PFSK-1 (cell line): ENCODE measurements around the gene GPR142.

ENCODE experiments used
- POLR2AphosphoS5 ChIP-seq: IDR thresholded peaks from 2 replicates; pipeline ENCODE4 v1.6.1; 2012; ENCODE audit warnings: low read depth, mild to moderate bottlenecking, control low read depth, low read length, moderate library complexity
- REST ChIP-seq, 2 experiments: IDR thresholded peaks; 2 replicates each; pipeline versions ENCODE4 v1.6.1 to v1.8.0; 2011 to 2012; ENCODE audit warnings: low read depth in 2 of 2, low read length in 2 of 2, control low read depth in 1 of 2, inconsistent platforms in 1 of 2, mild to moderate bottlenecking in 1 of 2, moderate library complexity in 1 of 2; ENCODE audit not compliant: insufficient read depth in 1 of 2
- TAF1 ChIP-seq: IDR thresholded peaks from 2 replicates; pipeline ENCODE4 v1.6.1; 2012; ENCODE audit warnings: low read length, control low read depth, borderline replicate concordance; ENCODE audit not compliant: insufficient read depth

- no peak for TF ChIP-seq TAF1
- TF ChIP-seq POLR2AphosphoS5 = no peak
- no peak for TF ChIP-seq REST (IDR thresholded peaks at IDR 0.05; ENCODE audit: insufficient read depth in 1 of 2, low read depth in 2 of 2, low read length in 2 of 2)
These were observed 40.8 kb upstream of the GPR142 start for GRCh38 chr17:74326506-74326905.
